ENCODE results near the gene AACS.
"Not testable (repeated sequence)": the region's sequence is repeated elsewhere in the genome, so short reads cannot be mapped to it uniquely, and the experiment has no call there.

Gene AACS

DNA sequence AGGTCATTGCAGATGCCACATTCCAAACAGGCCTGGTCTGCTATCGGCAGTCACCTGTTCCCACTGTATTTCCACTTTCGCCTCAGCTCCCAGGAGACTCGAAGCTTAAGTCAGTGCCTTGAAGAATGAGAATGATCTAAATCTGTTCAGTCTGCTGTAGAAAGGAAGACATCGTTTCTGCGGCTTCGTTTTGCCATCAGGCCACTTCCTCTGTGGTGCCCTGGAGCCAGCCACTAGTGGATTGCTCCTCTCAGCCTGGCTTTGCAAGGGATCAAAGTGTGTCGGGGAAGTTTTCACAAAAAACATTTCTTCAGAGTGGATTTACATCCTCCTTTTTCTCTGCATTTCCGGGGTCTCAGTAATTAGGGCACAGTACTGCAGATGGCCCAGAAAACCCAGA, 66.7 kb downstream of the AACS start:
- FAIRE-seq: no peak
- DNase-seq (ENCODE audit: insufficient read length, low spot score): no peak
- no peak for TF ChIP-seq POLR2A (IDR thresholded peaks at IDR 0.05; ENCODE audit: low read depth, low read length)
- no peak for TF ChIP-seq POLR2AphosphoS5 (IDR thresholded peaks at IDR 0.05; ENCODE audit: low read depth, low read length)
- TF ChIP-seq TAF1 (IDR thresholded peaks at IDR 0.05; ENCODE audit: low read depth, low read length): no peak
- no peak for TF ChIP-seq POU2F2 (IDR thresholded peaks at IDR 0.05; ENCODE audit: low read depth, low read length)

DNA sequence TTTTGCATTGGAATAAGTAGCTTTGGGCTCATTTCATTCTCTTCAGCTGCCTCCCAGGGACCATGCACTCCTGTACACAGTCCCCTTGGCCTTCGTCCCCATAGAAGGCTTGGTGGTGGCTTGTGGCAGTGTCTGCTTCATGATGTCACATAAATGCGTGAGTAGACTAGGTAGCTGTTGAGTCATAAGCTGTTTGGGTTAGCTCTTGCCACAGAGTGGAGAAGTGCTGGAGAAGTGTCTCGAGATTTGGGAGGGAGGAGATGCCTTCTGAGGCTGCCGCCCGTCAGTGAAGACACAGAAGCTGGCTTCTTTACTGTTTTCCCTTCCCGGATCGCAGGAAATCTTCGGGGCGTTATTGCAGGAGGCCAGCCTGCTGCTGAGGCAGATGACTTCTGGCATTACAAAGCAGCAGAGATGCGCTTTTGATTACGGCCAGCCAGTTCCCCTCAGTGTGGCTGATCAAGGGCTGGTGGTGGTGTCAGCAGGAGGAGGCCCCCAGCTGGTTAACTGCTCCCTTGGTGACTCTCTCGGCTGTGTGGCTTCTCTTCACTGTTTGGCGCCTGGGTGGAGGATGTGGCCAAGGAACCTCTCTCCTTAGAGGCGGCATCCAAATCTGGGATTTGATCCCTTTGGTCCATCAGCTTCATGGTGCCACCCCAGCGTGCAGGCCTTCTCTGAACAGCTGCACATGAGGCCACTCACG, 67.6 kb downstream of the AACS start:
- DNase-seq (ENCODE audit: insufficient read length, low spot score) (no peak), FAIRE-seq (no peak)
- TF ChIP-seq POLR2A (IDR thresholded peaks at IDR 0.05; ENCODE audit: low read depth, low read length) (no peak), SPI1 (IDR thresholded peaks at IDR 0.05; ENCODE audit: low read depth, low read length) (no peak), PAX5 (IDR thresholded peaks at IDR 0.05; ENCODE audit: insufficient read depth, low read length, severe bottlenecking) (no peak), POU2F2 (IDR thresholded peaks at IDR 0.05; ENCODE audit: low read depth, low read length) (no peak), POLR2AphosphoS5 (IDR thresholded peaks at IDR 0.05; ENCODE audit: low read depth, low read length) (no peak), TAF1 (IDR thresholded peaks at IDR 0.05; ENCODE audit: low read depth, low read length) (no peak)

DNA sequence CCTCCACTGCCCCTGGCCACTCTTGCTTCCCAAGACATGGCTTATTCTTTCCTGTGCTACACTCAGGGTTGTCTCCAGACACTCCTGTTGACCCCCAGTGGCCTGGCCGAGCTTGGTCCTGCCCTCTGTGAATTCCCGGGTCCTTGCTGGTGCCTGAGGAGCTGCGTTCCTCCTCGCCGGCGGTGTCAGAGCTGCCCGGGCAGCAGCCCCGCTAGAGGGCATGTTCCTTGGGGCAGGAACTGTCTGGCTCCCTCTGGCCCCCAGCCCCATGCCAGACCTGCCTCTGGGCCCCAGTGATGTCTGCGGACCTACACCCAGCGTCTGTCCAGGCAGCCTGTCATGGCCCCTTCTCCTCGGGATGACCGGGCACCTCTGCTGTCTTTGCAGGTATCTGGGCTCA, 68.4 kb downstream of the AACS start:
- DNase-seq (ENCODE audit: insufficient read length, low spot score) (no peak), FAIRE-seq (no peak)
- TF ChIP-seq POLR2AphosphoS5 (IDR thresholded peaks at IDR 0.05; ENCODE audit: low read depth, low read length) (no peak), SPI1 (IDR thresholded peaks at IDR 0.05; ENCODE audit: low read depth, low read length) (no peak)

DNA sequence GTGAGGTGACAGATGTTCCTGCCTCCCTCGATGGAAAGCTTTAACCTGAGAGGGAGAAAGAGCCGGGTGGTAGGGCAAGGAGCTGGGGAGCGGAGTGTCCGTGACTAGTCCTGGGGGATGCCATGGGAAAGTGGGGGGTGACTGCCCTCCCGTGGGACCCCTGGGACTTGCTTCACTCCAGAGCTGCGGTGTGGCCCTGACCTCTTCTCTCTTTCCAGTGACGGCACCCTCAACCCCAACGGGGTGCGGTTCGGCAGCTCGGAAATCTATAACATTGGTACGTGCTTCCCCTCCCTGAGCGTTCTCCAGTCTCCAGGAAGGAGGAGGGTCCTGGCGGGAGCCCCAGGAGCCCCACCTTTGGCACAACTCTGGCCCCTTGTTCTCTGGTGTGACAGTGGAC, 69.3 kb downstream of the AACS start:
- no peak for DNase-seq (ENCODE audit: insufficient read length, low spot score)
- no peak for FAIRE-seq
- no peak for TF ChIP-seq TAF1 (IDR thresholded peaks at IDR 0.05; ENCODE audit: low read depth, low read length)
- no peak for TF ChIP-seq SPI1 (IDR thresholded peaks at IDR 0.05; ENCODE audit: low read depth, low read length)
- no peak for TF ChIP-seq POLR2AphosphoS5 (IDR thresholded peaks at IDR 0.05; ENCODE audit: low read depth, low read length)
- TF ChIP-seq POU2F2 (IDR thresholded peaks at IDR 0.05; ENCODE audit: low read depth, low read length): no peak
- TF ChIP-seq PAX5 (IDR thresholded peaks at IDR 0.05; ENCODE audit: insufficient read depth, low read length, severe bottlenecking): no peak
- TF ChIP-seq POLR2A (IDR thresholded peaks at IDR 0.05; ENCODE audit: low read depth, low read length): no peak

DNA sequence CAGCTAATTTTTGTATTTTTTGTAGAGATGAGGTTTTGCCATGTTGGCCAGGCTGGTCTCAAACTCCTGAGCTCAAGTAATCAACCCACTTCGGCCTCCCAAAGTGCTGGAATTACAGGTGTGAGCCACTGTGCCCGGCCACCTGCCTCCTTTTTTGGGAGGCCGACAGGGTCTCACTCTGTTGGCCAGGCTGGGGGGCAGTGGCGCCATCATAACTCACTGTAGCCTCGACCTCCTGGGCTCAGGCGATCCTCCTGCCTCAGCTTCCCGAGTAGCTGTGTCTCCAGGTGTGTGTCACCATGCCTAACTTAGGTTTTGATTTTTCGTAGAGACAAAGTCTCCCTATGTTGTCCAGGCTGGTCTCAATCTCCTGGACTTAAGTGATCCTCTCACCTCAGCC, 70.7 kb downstream of the AACS start:
- FAIRE-seq: no peak
- TF ChIP-seq PAX5 (IDR thresholded peaks at IDR 0.05; ENCODE audit: insufficient read depth, low read length, severe bottlenecking) (no peak), POLR2AphosphoS5 (IDR thresholded peaks at IDR 0.05; ENCODE audit: low read depth, low read length) (no peak), POLR2A (IDR thresholded peaks at IDR 0.05; ENCODE audit: low read depth, low read length) (no peak), POU2F2 (IDR thresholded peaks at IDR 0.05; ENCODE audit: low read depth, low read length) (no peak), TAF1 (IDR thresholded peaks at IDR 0.05; ENCODE audit: low read depth, low read length) (no peak), SPI1 (IDR thresholded peaks at IDR 0.05; ENCODE audit: low read depth, low read length) (no peak)
- DNase-seq (ENCODE audit: insufficient read length, low spot score): no peak

DNA sequence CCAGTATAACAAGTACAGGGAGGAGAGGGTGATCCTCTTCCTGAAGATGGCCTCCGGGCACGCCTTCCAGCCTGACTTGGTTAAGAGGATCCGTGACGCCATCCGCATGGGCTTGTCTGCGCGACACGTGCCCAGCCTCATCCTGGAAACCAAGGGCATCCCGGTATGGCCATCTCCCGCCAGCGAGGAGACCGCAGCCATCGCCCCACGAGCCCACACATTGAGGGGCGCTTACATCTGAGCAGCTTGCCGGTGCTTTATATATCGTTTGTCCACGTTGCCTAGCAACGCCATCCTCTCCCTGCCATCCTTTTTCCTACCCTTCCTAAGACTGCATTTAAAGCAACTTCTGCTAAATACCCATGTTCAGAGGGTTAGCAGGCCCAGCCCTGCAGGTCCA, 71.5 kb downstream of the AACS start:
- FAIRE-seq: no peak
- DNase-seq (ENCODE audit: insufficient read length, low spot score): no peak
- TF ChIP-seq TAF1 (IDR thresholded peaks at IDR 0.05; ENCODE audit: low read depth, low read length) (no peak), SPI1 (IDR thresholded peaks at IDR 0.05; ENCODE audit: low read depth, low read length) (no peak), POLR2A (IDR thresholded peaks at IDR 0.05; ENCODE audit: low read depth, low read length) (no peak), POU2F2 (IDR thresholded peaks at IDR 0.05; ENCODE audit: low read depth, low read length) (no peak), PAX5 (IDR thresholded peaks at IDR 0.05; ENCODE audit: insufficient read depth, low read length, severe bottlenecking) (no peak), POLR2AphosphoS5 (IDR thresholded peaks at IDR 0.05; ENCODE audit: low read depth, low read length) (no peak)

DNA sequence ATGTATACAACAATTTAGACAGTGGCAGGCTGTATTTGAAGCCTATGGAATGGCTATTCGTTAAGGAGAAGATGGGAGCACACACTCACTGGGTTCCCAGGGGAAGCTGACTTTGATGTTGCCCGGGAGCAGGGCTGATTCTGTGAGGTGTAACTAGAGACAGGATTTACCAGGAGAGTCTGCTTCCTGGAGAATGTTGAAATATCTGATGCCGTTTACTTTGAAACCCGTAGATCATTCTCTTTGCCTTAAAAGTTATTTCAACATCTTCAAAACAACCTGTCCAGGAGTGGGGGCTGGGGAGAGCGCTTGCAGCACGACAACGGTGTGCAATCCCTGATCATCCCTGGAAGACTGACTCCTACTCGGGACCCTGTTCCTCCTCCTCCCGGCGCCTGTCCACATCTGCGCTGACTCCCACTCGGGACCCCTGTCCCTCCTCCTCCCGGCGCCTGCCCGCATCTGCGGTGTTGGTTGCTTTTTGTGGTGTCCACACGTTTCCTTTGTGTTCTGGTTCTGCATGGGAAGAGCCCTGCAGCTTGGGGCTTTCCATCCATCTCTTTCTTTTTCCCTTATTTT, 72.6 kb downstream of the AACS start:
- FAIRE-seq (no peak), DNase-seq (ENCODE audit: insufficient read length, low spot score) (no peak)
- TF ChIP-seq POLR2A (IDR thresholded peaks at IDR 0.05; ENCODE audit: low read depth, low read length): no peak
- TF ChIP-seq TAF1 (IDR thresholded peaks at IDR 0.05; ENCODE audit: low read depth, low read length): no peak
- no peak for TF ChIP-seq SPI1 (IDR thresholded peaks at IDR 0.05; ENCODE audit: low read depth, low read length)
- TF ChIP-seq POU2F2 (IDR thresholded peaks at IDR 0.05; ENCODE audit: low read depth, low read length): no peak
- no peak for TF ChIP-seq POLR2AphosphoS5 (IDR thresholded peaks at IDR 0.05; ENCODE audit: low read depth, low read length)
- TF ChIP-seq PAX5 (IDR thresholded peaks at IDR 0.05; ENCODE audit: insufficient read depth, low read length, severe bottlenecking): no peak

DNA sequence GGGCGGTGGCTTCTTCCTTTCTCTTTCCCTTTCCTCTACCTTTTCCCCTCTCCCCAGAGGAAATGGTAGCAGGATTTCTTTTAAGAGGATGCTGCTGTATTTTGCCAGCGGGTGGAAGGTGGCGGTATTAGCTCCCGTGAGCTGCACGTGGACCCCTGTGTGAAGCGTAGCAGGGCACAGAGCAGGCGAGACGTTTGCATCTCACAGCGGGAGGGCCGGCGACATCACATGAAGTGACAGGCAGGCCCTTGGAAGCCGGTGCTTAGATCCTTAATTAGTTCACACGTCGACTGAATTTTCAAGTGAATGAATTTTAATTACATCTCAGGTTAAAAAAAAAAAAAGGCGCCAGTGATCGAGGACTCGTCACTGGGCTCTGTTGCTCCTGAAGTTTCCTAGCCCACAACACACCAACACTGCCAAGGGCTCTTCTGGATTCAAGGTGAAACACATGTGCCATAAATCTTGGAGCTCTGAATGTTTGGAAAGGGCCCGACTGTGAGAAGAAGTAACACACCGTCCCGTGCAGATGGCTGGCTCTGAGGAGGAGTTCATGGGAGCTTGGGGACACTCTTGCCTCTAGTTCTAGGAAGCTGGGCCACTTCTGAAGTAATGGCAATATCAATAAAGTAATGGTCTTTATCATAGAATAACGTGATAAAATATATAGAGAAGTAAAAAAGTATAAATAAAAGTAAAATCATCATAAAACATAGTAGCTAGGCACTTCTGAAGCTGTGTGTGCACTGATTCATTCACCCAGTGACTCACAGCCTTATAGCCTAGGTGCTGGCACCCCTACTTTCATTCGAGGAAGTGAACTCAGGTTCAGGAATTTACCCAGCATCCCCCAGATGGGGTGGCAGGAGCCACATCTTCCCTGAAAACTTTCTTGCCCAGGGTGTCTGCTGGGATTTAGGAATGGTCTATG, 75.3 kb downstream of the AACS start:
- no peak for TF ChIP-seq TAF1 (IDR thresholded peaks at IDR 0.05; ENCODE audit: low read depth, low read length)
- TF ChIP-seq SPI1 (IDR thresholded peaks at IDR 0.05; ENCODE audit: low read depth, low read length): no peak
- no peak for TF ChIP-seq POU2F2 (IDR thresholded peaks at IDR 0.05; ENCODE audit: low read depth, low read length)
- no peak for TF ChIP-seq POLR2AphosphoS5 (IDR thresholded peaks at IDR 0.05; ENCODE audit: low read depth, low read length)
- no peak for TF ChIP-seq PAX5 (IDR thresholded peaks at IDR 0.05; ENCODE audit: insufficient read depth, low read length, severe bottlenecking)
- TF ChIP-seq POLR2A (IDR thresholded peaks at IDR 0.05; ENCODE audit: low read depth, low read length): no peak
- DNase-seq (ENCODE audit: insufficient read length, low spot score) (no peak), FAIRE-seq (no peak)

DNA sequence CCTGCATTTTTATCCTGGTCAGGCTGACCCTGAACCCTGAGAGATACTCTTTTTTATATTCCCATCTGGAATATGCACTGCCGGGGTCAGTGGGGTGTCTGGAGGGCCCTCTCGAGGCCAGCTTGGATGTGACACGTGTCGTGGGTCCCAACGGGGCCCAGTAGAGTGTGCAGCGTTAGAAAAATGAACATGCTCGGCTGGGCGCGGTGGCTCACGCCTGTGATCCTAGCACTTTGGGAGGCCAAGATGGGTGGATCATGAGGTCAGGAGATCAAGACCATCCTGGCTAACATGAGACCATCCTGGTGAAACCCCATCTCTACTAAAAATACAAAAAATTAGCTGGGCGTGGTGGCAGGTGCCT, 76.0 kb downstream of the AACS start:
- not testable (repeated sequence) for DNase-seq (ENCODE audit: insufficient read length, low spot score); FAIRE-seq

Data from GM12891 (cell line).